Prostate gland (tissue), 2 donors: ENCODE data around the gene RPS23. TPM values are rescaled to one million over a fixed set of nuclear protein-coding genes. Genes with fewer than 3 reads are reported as not detected.

Source experiments
- DNase-seq: peaks from one replicate; pipeline ENCODE4 v3.0.0-alpha.2; 2019; ENCODE audit warnings: low spot score
- H3K27ac ChIP-seq, 2 donors: fragments of 200-600 bp; sonication (generic); 2 replicates each; pipeline ENCODE4 v1.5.1; 2017 to 2019
- H3K27me3 ChIP-seq: fragments of 200-600 bp; sonication (generic); replicated peaks from 2 replicates; pipeline ENCODE4 v1.5.1; 2019; ENCODE audit not compliant: insufficient read depth
- H3K36me3 ChIP-seq, 2 donors: fragments of 200-600 bp; sonication (generic); 1 replicate in 1 of 2; 2 replicates in 1 of 2; pipeline versions ENCODE4 v1.5.1 to v1.8.1; 2017 to 2019
- H3K4me1 ChIP-seq: fragments of 200-600 bp; sonication (generic); replicated peaks from 2 replicates; pipeline ENCODE4 v1.5.1; 2019
- H3K4me3 ChIP-seq, 2 donors: fragments of 200-600 bp; sonication (generic); 2 replicates each; pipeline ENCODE4 v1.5.1; 2017 to 2019
- H3K9me3 ChIP-seq: fragments of 200-600 bp; sonication (generic); 2 replicates; pipeline ENCODE4 v1.5.1; 2017
- POLR2A ChIP-seq: fragments of 450-650 bp; IDR thresholded peaks from one replicate; pipeline ENCODE4 v1.6.1; 2016; ENCODE audit warnings: antibody characterized with exemption, mild to moderate bottlenecking
- POLR2AphosphoS5 ChIP-seq: sonication (generic); formaldehyde crosslinking; IDR thresholded peaks from one replicate; pipeline ENCODE4 v1.6.1; 2017; ENCODE audit warnings: antibody characterized with exemption
- WGBS: methylation state at CpG from one replicate; pipeline ENCODE4 v1.1.5; 2018; 5-methylcytosine and 5-hydroxymethylcytosine counted together
- intact Hi-C: fragments of 100-400 bp; cut with DNase I; formaldehyde crosslinking; loops from one replicate; pipeline ENCODE4 v1.14.2; 2022
- total RNA-seq, 2 donors: library from RNA; depleted of rRNA; stranded (reverse); fragments of >200 nt; gene quantifications; one replicate each; pipeline ENCODE4 v1.1.0, GENCODE V29; 2016
- TF ChIP-seq, protein P1 (sequence below), 4 experiments: fragments of 200-600 bp in 2 of 4; fragments of 450-650 bp in 2 of 4; sonication (generic) in 2 of 4; IDR thresholded peaks; 1 replicate in 3 of 4; 2 replicates in 1 of 4; pipeline ENCODE4 v1.5.1; 2016 to 2019; ENCODE audit warnings: antibody characterized with exemption in 4 of 4, mild to moderate bottlenecking in 2 of 4, moderate library complexity in 2 of 4

The RPS23 gene
- total RNA-seq, 2 donors from 2014 or later: 1,357 to 2,937 TPM

DNA sequence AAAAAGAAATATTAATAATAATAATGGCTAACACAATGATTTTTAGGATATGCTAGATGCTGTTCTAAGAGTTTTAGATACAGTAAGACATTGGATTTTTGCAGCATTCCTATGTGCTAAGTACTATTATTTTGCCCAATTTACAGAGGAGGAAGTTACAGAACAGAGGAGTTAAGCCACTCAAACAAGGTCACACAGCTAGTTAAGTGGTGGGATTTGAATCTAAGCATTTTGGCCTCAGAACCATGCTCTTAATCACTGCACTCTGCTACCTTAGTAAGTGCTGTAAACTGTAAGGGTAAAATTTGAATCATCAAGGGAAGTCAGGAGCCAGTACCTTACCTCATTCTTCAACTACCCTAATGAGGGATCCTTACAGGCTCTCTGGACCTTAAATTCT lies 25.4 kb downstream of the RPS23 start:
- H3K27me3 ChIP-seq: no peaks in the 10 kb centered on the region
- no peak for DNase-seq
- intact Hi-C loops: no loop called here
- no peaks in the 10 kb centered on the region for H3K9me3 ChIP-seq
- TF ChIP-seq POLR2A: no peak
- TF ChIP-seq, protein P1, sequence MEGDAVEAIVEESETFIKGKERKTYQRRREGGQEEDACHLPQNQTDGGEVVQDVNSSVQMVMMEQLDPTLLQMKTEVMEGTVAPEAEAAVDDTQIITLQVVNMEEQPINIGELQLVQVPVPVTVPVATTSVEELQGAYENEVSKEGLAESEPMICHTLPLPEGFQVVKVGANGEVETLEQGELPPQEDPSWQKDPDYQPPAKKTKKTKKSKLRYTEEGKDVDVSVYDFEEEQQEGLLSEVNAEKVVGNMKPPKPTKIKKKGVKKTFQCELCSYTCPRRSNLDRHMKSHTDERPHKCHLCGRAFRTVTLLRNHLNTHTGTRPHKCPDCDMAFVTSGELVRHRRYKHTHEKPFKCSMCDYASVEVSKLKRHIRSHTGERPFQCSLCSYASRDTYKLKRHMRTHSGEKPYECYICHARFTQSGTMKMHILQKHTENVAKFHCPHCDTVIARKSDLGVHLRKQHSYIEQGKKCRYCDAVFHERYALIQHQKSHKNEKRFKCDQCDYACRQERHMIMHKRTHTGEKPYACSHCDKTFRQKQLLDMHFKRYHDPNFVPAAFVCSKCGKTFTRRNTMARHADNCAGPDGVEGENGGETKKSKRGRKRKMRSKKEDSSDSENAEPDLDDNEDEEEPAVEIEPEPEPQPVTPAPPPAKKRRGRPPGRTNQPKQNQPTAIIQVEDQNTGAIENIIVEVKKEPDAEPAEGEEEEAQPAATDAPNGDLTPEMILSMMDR (IDR thresholded peaks at IDR 0.05): no peak
- no peak for TF ChIP-seq POLR2AphosphoS5
- no peaks in the 10 kb centered on the region for H3K36me3 ChIP-seq
- no peak overlapping the region for H3K27ac ChIP-seq
- no peaks in the 10 kb centered on the region for H3K4me1 ChIP-seq
- no peak overlapping the region for H3K4me3 ChIP-seq

DNA sequence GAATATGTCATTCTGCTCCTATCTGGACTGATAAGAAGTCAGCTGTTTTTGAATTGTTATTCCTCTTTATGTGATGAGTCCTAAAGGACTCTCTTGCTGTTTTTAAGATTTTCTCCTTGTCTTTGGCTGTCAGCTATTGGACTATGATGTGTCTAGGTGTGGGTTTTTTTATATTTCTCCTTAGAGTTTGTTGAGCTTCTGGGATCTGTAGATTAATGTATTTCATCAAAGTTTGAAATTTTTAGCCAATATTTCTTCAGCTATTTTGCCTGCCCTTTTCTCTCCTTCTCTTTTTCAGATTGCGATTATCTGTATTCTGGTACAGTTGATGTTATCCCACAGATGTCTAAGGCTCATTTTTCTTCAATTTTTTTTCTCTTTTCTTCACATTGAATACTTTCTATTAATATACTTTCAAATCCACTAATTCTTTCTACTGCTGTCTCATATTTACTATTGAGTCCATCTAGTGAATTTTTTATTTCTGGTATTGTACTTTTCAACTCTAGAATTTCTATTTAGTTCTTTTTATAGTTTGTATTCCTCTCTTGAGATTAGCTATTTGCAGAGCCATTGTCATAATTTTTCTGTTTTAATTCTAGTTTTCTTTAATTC lies 31.1 kb downstream of the RPS23 start:
- no peak overlapping the region for H3K4me3 ChIP-seq
- H3K36me3 ChIP-seq: no peaks in the 10 kb centered on the region
- no peaks in the 10 kb centered on the region for H3K4me1 ChIP-seq
- TF ChIP-seq POLR2A: no peak
- TF ChIP-seq, protein P1 (IDR thresholded peaks at IDR 0.05): no peak
- no peak for TF ChIP-seq POLR2AphosphoS5
- no peak overlapping the region for H3K27ac ChIP-seq
- no peak for DNase-seq
- 100% methylated on average over 1 of the region's 1 CpG for WGBS
- H3K27me3 ChIP-seq: no peaks in the 10 kb centered on the region
- intact Hi-C loops: no loop called here
- no peaks in the 10 kb centered on the region for H3K9me3 ChIP-seq

DNA sequence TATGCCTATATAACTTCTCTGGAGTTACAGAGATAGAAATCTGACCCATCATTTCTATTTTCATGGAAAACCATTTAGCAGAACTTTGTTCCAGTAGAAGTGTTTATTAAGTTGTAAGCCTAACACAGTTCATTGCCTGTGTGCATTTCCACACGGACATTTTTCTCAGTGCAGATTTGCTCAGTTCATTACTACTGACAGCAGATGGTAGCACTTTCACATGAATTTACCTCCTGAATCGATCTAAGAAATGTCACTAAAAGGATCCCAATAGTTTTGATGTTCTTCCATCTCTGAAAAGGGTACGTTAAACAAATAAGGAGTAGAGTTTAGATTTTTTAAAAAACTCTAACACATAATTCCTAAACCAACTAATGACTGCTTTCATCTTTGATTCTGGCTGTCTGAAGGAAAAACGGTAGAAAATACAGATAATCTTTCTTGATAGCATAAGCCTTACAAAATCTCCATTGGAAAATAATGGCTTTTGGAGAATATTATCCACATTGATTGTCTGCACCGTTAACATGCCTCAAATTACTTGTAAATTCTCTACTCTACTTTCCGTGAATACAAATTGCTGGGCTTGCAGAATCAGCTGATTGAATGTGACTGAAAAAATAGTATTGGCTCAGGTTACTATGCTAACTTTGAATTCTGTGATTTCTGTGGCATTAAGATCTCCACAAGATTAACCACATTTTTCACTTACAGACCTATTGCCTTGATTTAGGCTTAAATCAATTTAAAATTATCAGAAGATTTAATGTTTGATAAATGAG lies 33.1 kb downstream of the RPS23 start:
- no peaks in the 10 kb centered on the region for H3K27me3 ChIP-seq
- no peaks in the 10 kb centered on the region for H3K9me3 ChIP-seq
- no peaks in the 10 kb centered on the region for H3K4me1 ChIP-seq
- no peak overlapping the region for H3K27ac ChIP-seq
- H3K36me3 ChIP-seq: no peaks in the 10 kb centered on the region
- intact Hi-C loops: no loop called here
- DNase-seq: no peak
- TF ChIP-seq, protein P1 (IDR thresholded peaks at IDR 0.05): no peak
- TF ChIP-seq POLR2AphosphoS5: no peak
- no peak for TF ChIP-seq POLR2A
- H3K4me3 ChIP-seq: no peak overlapping the region
- 45% methylated on average over 6 of the region's 6 CpGs for WGBS

DNA sequence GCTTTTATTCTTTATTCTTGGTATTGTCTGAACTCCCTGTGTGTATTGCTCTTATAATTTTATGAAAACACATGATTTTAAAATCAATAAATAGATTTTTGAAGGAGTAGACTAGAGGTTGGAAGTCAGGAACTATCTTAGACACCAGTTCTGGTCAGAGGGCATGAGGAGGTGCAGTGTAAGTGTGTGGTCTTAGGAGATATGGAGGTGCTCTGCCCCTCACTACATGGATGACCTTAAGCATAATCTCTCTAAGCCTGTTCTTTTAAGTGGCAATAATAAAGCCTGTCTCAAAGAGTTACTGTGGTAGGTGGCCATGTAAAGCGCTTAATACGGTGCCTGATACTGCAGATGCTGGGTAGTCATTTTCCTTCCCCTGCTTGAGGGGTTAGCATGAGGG lies 34.0 kb downstream of the RPS23 start:
- intact Hi-C loops: no loop called here
- no peak overlapping the region for H3K4me3 ChIP-seq
- H3K9me3 ChIP-seq: no peaks in the 10 kb centered on the region
- no peaks in the 10 kb centered on the region for H3K27me3 ChIP-seq
- TF ChIP-seq, protein P1 (IDR thresholded peaks at IDR 0.05): no peak
- TF ChIP-seq POLR2AphosphoS5 (no peak), POLR2A (no peak)
- 98% methylated on average over 2 of the region's 2 CpGs for WGBS
- H3K27ac ChIP-seq: no peak overlapping the region
- H3K36me3 ChIP-seq: no peaks in the 10 kb centered on the region
- no peaks in the 10 kb centered on the region for H3K4me1 ChIP-seq
- DNase-seq: no peak

DNA sequence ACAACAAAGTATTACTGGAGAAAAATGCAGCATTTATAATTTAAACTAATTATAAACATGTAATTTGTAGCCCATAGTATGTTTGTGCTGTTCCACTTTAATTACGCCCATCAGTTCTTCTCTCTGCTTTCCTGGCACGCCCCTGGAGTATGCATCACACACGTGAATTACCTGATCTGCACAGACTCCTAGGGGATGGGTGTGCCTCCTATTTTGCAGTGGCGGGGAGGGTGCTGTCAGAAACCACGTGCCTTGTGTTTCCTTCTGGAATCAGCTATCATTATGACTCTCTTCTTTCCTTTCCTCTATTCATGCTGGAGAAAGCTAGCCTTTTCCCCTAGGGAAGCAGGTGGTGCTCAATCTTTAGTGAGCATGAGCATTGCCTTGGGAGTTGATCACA lies 43.3 kb downstream of the RPS23 start:
- no peak for DNase-seq
- Histone ChIP-seq H3K27me3 (no peaks in the 10 kb centered on the region), H3K36me3 (no peaks in the 10 kb centered on the region), H3K4me1 (no peaks in the 10 kb centered on the region), H3K27ac (no peak overlapping the region), H3K9me3 (no peaks in the 10 kb centered on the region), H3K4me3 (no peak overlapping the region)
- no peak for TF ChIP-seq POLR2A
- TF ChIP-seq, protein P1 (IDR thresholded peaks at IDR 0.05): no peak
- WGBS: 67% methylated on average over 5 of the region's 5 CpGs
- intact Hi-C loops: no loop called here
